ENCODE results near the gene LPAR3. TPM values are rescaled to one million over a fixed set of nuclear protein-coding genes. Genes with fewer than 3 reads are reported as not detected.

The LPAR3 gene
- polyA plus RNA-seq, 1 of the 3 experiments (the other 2 are of a cell fraction): 0.08 TPM

- 13% methylated on average over 1 of the region's 1 CpG for WGBS (ENCODE audit: low lambda C conversion rate)
- CTCF ChIA-PET: no interaction called here
- DNase-seq: no peak
- Histone ChIP-seq H3K27me3 (ENCODE audit: insufficient read depth) (no peaks in the 10 kb centered on the region; the same call in 1 of the 2 replicates), H3K36me3 (replicated peaks in 1 of 2; ENCODE audit: control insufficient read depth in 1 of 2, insufficient read depth in 2 of 2, low read length in 1 of 2) (no peaks in the 10 kb centered on the region), H3K4me2 (no peak overlapping the region), H3K79me2 (ENCODE audit: insufficient read depth) (no peaks in the 10 kb centered on the region), H3K9me2 (no peaks in the 10 kb centered on the region), H2AFZ (ENCODE audit: low read depth) (no peak overlapping the region), H3F3A (replicated peaks; ENCODE audit: insufficient read depth) (no peaks in the 10 kb centered on the region), H3K4me1 (ENCODE audit: control insufficient read depth in 1 of 2, insufficient read depth in 2 of 2, low read depth in 1 of 2, low read length in 1 of 2) (no peaks in the 10 kb centered on the region), H3K9me3 (no peaks in the 10 kb centered on the region), H4K20me1 (ENCODE audit: insufficient read depth) (no peaks in the 10 kb centered on the region), H3K9ac (no peak overlapping the region), H3K4me3 (ENCODE audit: low read depth in 2 of 2, low read length in 1 of 2) (no peak overlapping the region), H3K27ac (ENCODE audit: low read depth in 2 of 2, low read length in 1 of 2) (no peak overlapping the region)
- TF ChIP-seq CHD2 (IDR thresholded peaks at IDR 0.05; ENCODE audit: low read length, partially characterized antibody) (no peak), RCOR1 (IDR thresholded peaks at IDR 0.05; ENCODE audit: low read length) (no peak), GABPA (IDR thresholded peaks at IDR 0.05; ENCODE audit: low read depth) (no peak), FOXJ3 (CRISPR knock-in tag; IDR thresholded peaks at IDR 0.05) (no peak), ELF1 (IDR thresholded peaks at IDR 0.05) (no peak), NFIC (IDR thresholded peaks at IDR 0.05; ENCODE audit: borderline replicate concordance) (no peak), RFX5 (IDR thresholded peaks at IDR 0.05; ENCODE audit: low read length) (no peak), TAF1 (IDR thresholded peaks at IDR 0.05; ENCODE audit: borderline replicate concordance, low read depth, low read length) (no peak), JUND (IDR thresholded peaks at IDR 0.05) (no peak), MAX (IDR thresholded peaks at IDR 0.05; ENCODE audit: low read depth) (no peak), MXI1 (IDR thresholded peaks at IDR 0.05; ENCODE audit: low read depth, low read length) (no peak), SMC3 (IDR thresholded peaks at IDR 0.05; ENCODE audit: low read depth, low read length) (no peak), USF1 (IDR thresholded peaks at IDR 0.05; ENCODE audit: borderline replicate concordance, low read depth) (no peak), EP300 (IDR thresholded peaks at IDR 0.05; ENCODE audit: borderline replicate concordance in 1 of 2, low read depth in 1 of 2, low read length in 1 of 2) (no peak), SIN3A (IDR thresholded peaks at IDR 0.05; ENCODE audit: borderline replicate concordance, low read depth, low read length) (no peak), ZBTB33 (IDR thresholded peaks at IDR 0.05; ENCODE audit: borderline replicate concordance, low read depth) (no peak), NRF1 (IDR thresholded peaks at IDR 0.05; ENCODE audit: low read depth, low read length) (no peak)
- POLR2A ChIA-PET: no interaction called here
These were observed 31.5 kb downstream of the LPAR3 start for GRCh38 chr1:84861516-84861915.

GRCh38 chr1:84859866-84860265 lies 33.1 kb downstream of the LPAR3 start:
- ChIA-PET CTCF (interaction anchor here (0.8 kb wide), 1 partner anchor 12 kb away, joined by 4 read pairs; no protein-coding TSS in a partner anchor), POLR2A (no interaction called here)
- Histone ChIP-seq H3K9ac (no peak overlapping the region), H3K4me1 (ENCODE audit: control insufficient read depth in 1 of 2, insufficient read depth in 2 of 2, low read depth in 1 of 2, low read length in 1 of 2) (no peaks in the 10 kb centered on the region), H4K20me1 (ENCODE audit: insufficient read depth) (no peaks in the 10 kb centered on the region), H3K9me3 (no peaks in the 10 kb centered on the region), H3F3A (replicated peaks; ENCODE audit: insufficient read depth) (no peaks in the 10 kb centered on the region), H3K27ac (ENCODE audit: low read depth in 2 of 2, low read length in 1 of 2) (no peak overlapping the region), H3K27me3 (ENCODE audit: insufficient read depth) (no peaks in the 10 kb centered on the region; the same call in 1 of the 2 replicates), H3K4me2 (no peak overlapping the region), H3K36me3 (replicated peaks in 1 of 2; ENCODE audit: control insufficient read depth in 1 of 2, insufficient read depth in 2 of 2, low read length in 1 of 2) (no peaks in the 10 kb centered on the region), H3K9me2 (no peaks in the 10 kb centered on the region), H3K79me2 (ENCODE audit: insufficient read depth) (no peaks in the 10 kb centered on the region), H3K4me3 (ENCODE audit: low read depth in 2 of 2, low read length in 1 of 2) (no peak overlapping the region), H2AFZ (ENCODE audit: low read depth) (no peak overlapping the region)
- no peak for DNase-seq
- WGBS (ENCODE audit: low lambda C conversion rate): 44% methylated on average over 4 of the region's 4 CpGs
- no peak for TF ChIP-seq FOXM1 (IDR thresholded peaks at IDR 0.05; ENCODE audit: low read depth)
- TF ChIP-seq RAD21 (IDR thresholded peaks at IDR 0.05; ENCODE audit: low read length): no peak
- TF ChIP-seq JUND (IDR thresholded peaks at IDR 0.05): no peak
- TF ChIP-seq IRF3 (IDR thresholded peaks at IDR 0.05; ENCODE audit: low read depth, low read length): no peak
- TF ChIP-seq RXRA (IDR thresholded peaks at IDR 0.05; ENCODE audit: borderline replicate concordance, low read depth): no peak
- no peak for TF ChIP-seq EZH2phosphoT487 (IDR thresholded peaks at IDR 0.05; ENCODE audit: borderline replicate concordance, low read depth)
- no peak for TF ChIP-seq FOXJ3 (CRISPR knock-in tag; IDR thresholded peaks at IDR 0.05)
- no peak for TF ChIP-seq SIN3A (IDR thresholded peaks at IDR 0.05; ENCODE audit: borderline replicate concordance, low read depth, low read length)
- no peak for TF ChIP-seq YY1 (IDR thresholded peaks at IDR 0.05; ENCODE audit: low read depth)
- no peak for TF ChIP-seq POLR2AphosphoS5 (IDR thresholded peaks at IDR 0.05; ENCODE audit: low read depth, low read length)
- TF ChIP-seq TAF1 (IDR thresholded peaks at IDR 0.05; ENCODE audit: borderline replicate concordance, low read depth, low read length): no peak
- TF ChIP-seq RFX5 (IDR thresholded peaks at IDR 0.05; ENCODE audit: low read length): no peak
- no peak for TF ChIP-seq CHD2 (IDR thresholded peaks at IDR 0.05; ENCODE audit: low read length, partially characterized antibody)
- no peak for TF ChIP-seq TCF12 (IDR thresholded peaks at IDR 0.05)

All from SK-N-SH (cell line).